Mesothelial cell of epicardium (in vitro differentiated cells): ENCODE results near the gene TMEM61. TPM values are rescaled to one million over a fixed set of nuclear protein-coding genes. Genes with fewer than 3 reads are reported as not detected.

Experiments
- DNase-seq, 2 experiments: peaks; one replicate each; pipeline ENCODE4 v3.0.0; 2021; ENCODE audit warnings: low spot score in 2 of 2; ENCODE audit not compliant: unreplicated experiment in 2 of 2
- H3K27ac Mint-ChIP-seq: 2 replicates; pipeline ENCODE4 v1.8.0; 2021; ENCODE audit warnings: mixed read lengths
- H3K27me3 Mint-ChIP-seq: 2 replicates; pipeline ENCODE4 v1.8.0; 2021; ENCODE audit warnings: low read depth, mixed read lengths
- H3K36me3 Mint-ChIP-seq: 2 replicates; pipeline ENCODE4 v1.8.0; 2021; ENCODE audit warnings: mixed read lengths
- H3K4me1 Mint-ChIP-seq: 2 replicates; pipeline ENCODE4 v1.8.0; 2021; ENCODE audit warnings: mixed read lengths
- H3K4me3 Mint-ChIP-seq: 2 replicates; pipeline ENCODE4 v1.8.0; 2021; ENCODE audit warnings: mild to moderate bottlenecking, moderate library complexity, mixed read lengths
- H3K9me3 Mint-ChIP-seq: 2 replicates; pipeline ENCODE4 v1.8.0; 2021; ENCODE audit warnings: mixed read lengths
- total RNA-seq: library from RNA; stranded (reverse); gene quantifications from 3 replicates; pipeline ENCODE4 v1.2.1, GENCODE V29; 2021
- TF ChIP-seq, protein P1 (sequence below): fragments of 200-600 bp; sonication (generic); IDR thresholded peaks from one replicate; pipeline ENCODE4 v1.5.0; 2021; ENCODE audit warnings: antibody characterized with exemption; ENCODE audit not compliant: unreplicated experiment

Gene TMEM61
- total RNA-seq, 1 donor from 2014 or later = 0.47 TPM

DNA sequence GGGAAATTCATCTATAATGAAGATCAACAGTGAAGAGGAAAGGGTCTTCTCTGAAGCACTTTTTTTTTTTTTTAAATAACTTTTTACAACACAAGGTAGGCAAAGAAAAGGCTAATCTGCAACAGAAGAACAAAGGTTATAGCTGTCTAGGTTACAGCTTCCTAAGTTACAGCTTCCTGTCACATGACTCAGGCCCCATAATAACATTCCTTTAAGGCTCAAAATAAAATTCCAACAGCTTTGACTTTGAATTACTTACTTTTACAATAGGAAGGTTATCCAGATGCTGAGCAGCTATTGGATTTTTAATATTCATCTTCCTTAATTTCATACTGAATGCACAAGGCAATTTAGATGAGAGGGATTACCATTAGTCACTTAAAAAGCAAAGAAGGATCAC is 40.4 kb upstream of the TMEM61 start:
- H3K27me3 Mint-ChIP-seq = no peaks in the 10 kb centered on the region
- H3K4me1 Mint-ChIP-seq = peaks cover 47% of the 10 kb centered on the region
- H3K9me3 Mint-ChIP-seq = no peaks in the 10 kb centered on the region
- H3K36me3 Mint-ChIP-seq = no peaks in the 10 kb centered on the region
- peak overlapping the region; percentile 80 for H3K27ac Mint-ChIP-seq
- TF ChIP-seq, protein P1, sequence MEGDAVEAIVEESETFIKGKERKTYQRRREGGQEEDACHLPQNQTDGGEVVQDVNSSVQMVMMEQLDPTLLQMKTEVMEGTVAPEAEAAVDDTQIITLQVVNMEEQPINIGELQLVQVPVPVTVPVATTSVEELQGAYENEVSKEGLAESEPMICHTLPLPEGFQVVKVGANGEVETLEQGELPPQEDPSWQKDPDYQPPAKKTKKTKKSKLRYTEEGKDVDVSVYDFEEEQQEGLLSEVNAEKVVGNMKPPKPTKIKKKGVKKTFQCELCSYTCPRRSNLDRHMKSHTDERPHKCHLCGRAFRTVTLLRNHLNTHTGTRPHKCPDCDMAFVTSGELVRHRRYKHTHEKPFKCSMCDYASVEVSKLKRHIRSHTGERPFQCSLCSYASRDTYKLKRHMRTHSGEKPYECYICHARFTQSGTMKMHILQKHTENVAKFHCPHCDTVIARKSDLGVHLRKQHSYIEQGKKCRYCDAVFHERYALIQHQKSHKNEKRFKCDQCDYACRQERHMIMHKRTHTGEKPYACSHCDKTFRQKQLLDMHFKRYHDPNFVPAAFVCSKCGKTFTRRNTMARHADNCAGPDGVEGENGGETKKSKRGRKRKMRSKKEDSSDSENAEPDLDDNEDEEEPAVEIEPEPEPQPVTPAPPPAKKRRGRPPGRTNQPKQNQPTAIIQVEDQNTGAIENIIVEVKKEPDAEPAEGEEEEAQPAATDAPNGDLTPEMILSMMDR = no peak
- no peak for DNase-seq
- H3K4me3 Mint-ChIP-seq = no peak overlapping the region

DNA sequence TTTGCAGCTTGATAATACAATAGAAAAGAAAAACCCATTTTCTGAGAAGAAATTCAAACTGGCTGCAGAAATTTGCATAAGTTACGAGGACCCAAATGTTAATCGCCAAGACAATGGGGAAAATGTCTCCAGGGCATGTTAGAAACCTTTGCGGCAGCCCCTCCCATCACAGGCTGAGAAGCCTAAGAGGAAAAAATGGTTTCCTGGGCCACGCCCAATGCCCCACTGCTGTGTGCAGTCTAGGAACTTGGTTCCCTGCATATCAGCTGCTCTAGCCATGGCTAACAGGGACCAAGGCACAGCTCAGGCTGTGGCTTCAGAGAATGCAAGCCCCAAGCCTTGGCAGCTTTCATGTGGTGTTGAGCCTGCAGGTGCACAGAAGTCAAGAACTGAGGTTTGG is 37.5 kb upstream of the TMEM61 start:
- Mint-ChIP-seq H3K4me3 (no peak overlapping the region), H3K36me3 (no peaks in the 10 kb centered on the region), H3K27ac (no peak overlapping the region), H3K4me1 (peaks cover 25% of the 10 kb centered on the region), H3K9me3 (no peaks in the 10 kb centered on the region), H3K27me3 (no peaks in the 10 kb centered on the region)
- DNase-seq = no peak
- TF ChIP-seq, protein P1 = no peak

DNA sequence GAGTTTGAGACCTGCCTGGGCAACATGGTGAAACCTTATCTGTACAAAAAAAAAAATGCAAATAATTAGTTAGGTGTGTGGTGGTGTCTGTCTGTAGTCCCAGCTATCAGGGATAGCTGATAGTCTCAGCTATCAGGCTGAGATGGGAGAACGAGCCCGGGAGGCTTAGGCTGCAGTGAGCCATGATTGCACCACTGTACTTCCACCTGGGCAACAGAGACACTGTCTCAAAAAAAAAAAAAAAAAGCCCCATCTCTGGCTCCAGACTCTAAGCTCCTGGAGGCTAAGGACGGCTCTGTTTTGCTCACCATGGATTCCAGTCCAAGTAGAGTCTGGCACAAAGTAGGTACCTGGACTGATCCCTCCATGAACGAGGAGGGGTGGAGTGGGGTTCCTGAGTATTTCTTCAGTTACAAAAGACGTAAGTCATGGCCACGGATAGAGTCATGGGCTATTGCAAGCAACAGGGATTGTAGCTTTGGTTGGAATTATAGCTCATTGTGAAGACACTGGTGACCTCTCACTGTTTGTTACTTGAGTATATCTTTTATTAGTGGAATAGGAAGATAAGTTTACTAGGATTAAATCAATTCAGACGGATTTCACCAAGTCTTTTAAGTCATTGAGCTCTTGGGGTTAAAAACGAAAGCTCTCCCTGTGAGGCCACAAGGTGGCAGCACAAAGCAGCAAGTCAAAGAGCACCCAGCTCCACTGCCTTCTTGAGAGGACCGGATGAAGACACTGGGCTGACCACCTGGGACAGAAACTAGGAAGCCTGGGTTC is 35.6 kb upstream of the TMEM61 start:
- Mint-ChIP-seq H3K9me3 (no peaks in the 10 kb centered on the region), H3K4me1 (peaks cover 9% of the 10 kb centered on the region), H3K27me3 (no peaks in the 10 kb centered on the region), H3K36me3 (no peaks in the 10 kb centered on the region), H3K27ac (no peak overlapping the region), H3K4me3 (no peak overlapping the region)
- TF ChIP-seq, protein P1 = peak; percentile 76
- DNase-seq = peak in 1 of 2 experiments; percentile 72

DNA sequence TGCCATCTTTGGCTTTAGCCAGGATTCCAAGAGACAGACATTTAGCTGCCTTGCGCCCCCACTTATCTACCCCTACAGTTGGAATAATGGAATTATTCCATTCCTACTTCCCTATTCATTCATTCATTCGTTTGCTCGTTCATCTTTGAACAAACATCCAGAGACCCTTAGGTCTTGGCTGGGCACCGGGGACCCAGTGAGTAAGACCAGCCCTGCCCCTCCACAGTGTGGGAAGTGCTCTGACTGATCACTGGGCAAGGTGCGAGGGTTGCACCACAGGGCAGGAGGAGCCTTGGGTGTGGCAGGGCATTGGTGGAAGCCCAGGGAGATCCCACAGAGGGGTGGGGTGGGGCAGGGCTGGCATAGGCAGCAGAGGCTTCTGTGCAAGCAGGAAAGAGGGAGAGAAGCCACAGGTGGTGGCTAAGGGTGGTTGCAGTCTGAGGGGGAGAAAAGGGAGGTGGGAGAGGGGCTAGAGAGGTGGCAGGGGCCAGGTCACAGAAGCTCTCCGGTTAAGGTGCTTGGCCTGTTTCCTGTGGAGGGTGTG is 35.0 kb upstream of the TMEM61 start:
- TF ChIP-seq, protein P1 = no peak
- Mint-ChIP-seq H3K27me3 (no peaks in the 10 kb centered on the region), H3K4me3 (no peak overlapping the region), H3K27ac (no peak overlapping the region), H3K9me3 (no peaks in the 10 kb centered on the region), H3K4me1 (peaks cover 9% of the 10 kb centered on the region), H3K36me3 (no peaks in the 10 kb centered on the region)
- no peak for DNase-seq

DNA sequence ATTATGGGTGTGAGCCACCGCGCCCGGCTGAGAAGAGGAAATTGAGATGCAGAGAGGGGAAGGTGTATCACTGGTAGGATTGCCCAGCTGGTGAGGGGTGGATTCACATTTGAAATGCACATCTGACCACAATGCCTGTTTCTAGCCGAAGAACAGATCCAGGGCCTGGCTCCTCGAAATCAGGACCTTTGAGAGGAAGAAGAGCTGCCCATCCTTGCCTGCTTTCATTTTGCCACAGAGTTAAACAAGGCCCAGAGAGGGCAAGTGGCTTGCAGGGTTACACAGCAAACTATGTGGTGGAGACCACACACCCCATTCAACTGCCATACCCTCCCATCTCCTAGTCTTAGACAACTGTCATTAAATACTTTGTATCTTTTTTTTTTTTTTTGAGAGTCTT is 32.9 kb upstream of the TMEM61 start:
- Mint-ChIP-seq H3K27ac (no peak overlapping the region), H3K27me3 (no peaks in the 10 kb centered on the region), H3K4me1 (peaks cover 26% of the 10 kb centered on the region), H3K4me3 (no peak overlapping the region), H3K36me3 (no peaks in the 10 kb centered on the region), H3K9me3 (no peaks in the 10 kb centered on the region)
- no peak for DNase-seq
- TF ChIP-seq, protein P1 = no peak
